Suprapubic skin (tissue), 4 donors: Measurements from ENCODE around the gene MYMK. TPM values are rescaled to one million over a fixed set of nuclear protein-coding genes. Genes with fewer than 3 reads are reported as not detected.

Source experiments
- DNase-seq, 2 donors: peaks; one replicate each; pipeline ENCODE4 v3.0.0-alpha.2; 2019; ENCODE audit warnings: low spot score in 2 of 2
- H3K27ac ChIP-seq: fragments of 200-600 bp; sonication (generic); one replicate; pipeline ENCODE4 v1.5.1; 2019
- H3K27me3 ChIP-seq: fragments of 200-600 bp; sonication (generic); one replicate; pipeline ENCODE4 v1.5.1; 2019
- H3K36me3 ChIP-seq: fragments of 200-600 bp; sonication (generic); one replicate; pipeline ENCODE4 v1.5.1; 2019
- H3K4me1 ChIP-seq: fragments of 200-600 bp; sonication (generic); one replicate; pipeline ENCODE4 v1.5.1; 2019
- H3K4me3 ChIP-seq: fragments of 200-600 bp; sonication (generic); one replicate; pipeline ENCODE4 v1.5.1; 2019; ENCODE audit warnings: mild to moderate bottlenecking
- H3K9me3 ChIP-seq: fragments of 200-600 bp; sonication (generic); one replicate; pipeline ENCODE4 v1.5.1; 2019
- CTCF ChIP-seq, 2 donors: fragments of 200-600 bp in 1 of 2; fragments of 450-650 bp in 1 of 2; sonication (generic) in 1 of 2; IDR thresholded peaks; one replicate each; pipeline ENCODE4 v1.5.1; 2016 to 2019; ENCODE audit warnings: antibody characterized with exemption in 2 of 2, mild to moderate bottlenecking in 1 of 2, moderate library complexity in 1 of 2
- EP300 ChIP-seq: sonication (generic); formaldehyde crosslinking; IDR thresholded peaks from one replicate; pipeline ENCODE4 v1.6.1; 2017; ENCODE audit warnings: antibody characterized with exemption
- POLR2A ChIP-seq, 2 donors: fragments of 450-650 bp; IDR thresholded peaks; one replicate each; pipeline ENCODE4 v1.6.1; 2017; ENCODE audit warnings: antibody characterized with exemption in 2 of 2, mild to moderate bottlenecking in 2 of 2, moderate library complexity in 2 of 2
- POLR2AphosphoS5 ChIP-seq, 3 donors: sonication (generic); formaldehyde crosslinking; IDR thresholded peaks; one replicate each; pipeline ENCODE4 v1.6.1; 2017; ENCODE audit warnings: antibody characterized with exemption in 3 of 3
- WGBS: methylation state at CpG from one replicate; pipeline ENCODE4 v1.1.5; 2018; 5-methylcytosine and 5-hydroxymethylcytosine counted together
- total RNA-seq, 4 donors: library from RNA; depleted of rRNA; stranded (reverse); fragments of >200 nt; gene quantifications; one replicate each; pipeline ENCODE4 v1.1.0, GENCODE V29; 2016

Gene MYMK
- total RNA-seq, result not detected

DNA sequence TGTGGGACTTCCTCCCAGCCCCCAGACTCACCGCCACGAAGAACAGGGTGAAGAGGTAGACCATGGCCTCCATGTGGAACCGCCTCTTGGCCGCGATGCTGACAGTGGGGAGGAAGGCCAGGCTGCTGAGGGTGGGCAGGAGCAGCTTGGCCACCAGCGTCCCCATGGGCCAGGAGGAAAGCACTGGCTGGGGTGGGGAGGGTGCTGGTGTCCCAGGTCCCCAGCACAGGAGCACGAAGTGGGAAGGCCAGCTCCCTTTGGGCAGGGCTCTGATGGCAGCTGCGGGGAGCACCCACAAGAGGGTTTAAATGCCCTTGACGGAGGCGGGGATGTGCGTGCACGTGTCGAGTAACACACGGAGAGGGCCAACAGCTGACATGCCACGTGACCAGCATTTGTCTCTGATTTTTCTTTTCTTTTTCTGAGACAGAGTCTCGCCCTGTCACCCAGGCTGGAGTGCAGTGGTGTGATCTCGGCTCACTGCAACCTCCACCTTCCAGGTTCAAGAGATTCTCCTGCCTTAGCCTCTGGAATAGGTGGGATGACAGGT, at the start of gene MYMK:
TSS of gene MYMK (minus strand) at position 281 of the 550 bp plus-strand sequence. CDS start at position 166, 115 bp downstream.
- peaks cover 24% of the 10 kb centered on the region for H3K4me1 ChIP-seq
- no peak for TF ChIP-seq POLR2A (IDR thresholded peaks at IDR 0.05)
- TF ChIP-seq CTCF (IDR thresholded peaks at IDR 0.05), result no peak
- no peak for TF ChIP-seq EP300
- WGBS, result 94% methylated on average over 17 of the region's 17 CpGs
- H3K4me3 ChIP-seq, result no peak within 1 kb of the TSS
- no peaks in the 10 kb centered on the region for H3K9me3 ChIP-seq
- H3K27me3 ChIP-seq, result peaks cover 37% of the 10 kb centered on the region
- H3K27ac ChIP-seq, result no peak within 1 kb of the TSS
- DNase-seq, result no peak
- no peaks in the 10 kb centered on the region for H3K36me3 ChIP-seq

DNA sequence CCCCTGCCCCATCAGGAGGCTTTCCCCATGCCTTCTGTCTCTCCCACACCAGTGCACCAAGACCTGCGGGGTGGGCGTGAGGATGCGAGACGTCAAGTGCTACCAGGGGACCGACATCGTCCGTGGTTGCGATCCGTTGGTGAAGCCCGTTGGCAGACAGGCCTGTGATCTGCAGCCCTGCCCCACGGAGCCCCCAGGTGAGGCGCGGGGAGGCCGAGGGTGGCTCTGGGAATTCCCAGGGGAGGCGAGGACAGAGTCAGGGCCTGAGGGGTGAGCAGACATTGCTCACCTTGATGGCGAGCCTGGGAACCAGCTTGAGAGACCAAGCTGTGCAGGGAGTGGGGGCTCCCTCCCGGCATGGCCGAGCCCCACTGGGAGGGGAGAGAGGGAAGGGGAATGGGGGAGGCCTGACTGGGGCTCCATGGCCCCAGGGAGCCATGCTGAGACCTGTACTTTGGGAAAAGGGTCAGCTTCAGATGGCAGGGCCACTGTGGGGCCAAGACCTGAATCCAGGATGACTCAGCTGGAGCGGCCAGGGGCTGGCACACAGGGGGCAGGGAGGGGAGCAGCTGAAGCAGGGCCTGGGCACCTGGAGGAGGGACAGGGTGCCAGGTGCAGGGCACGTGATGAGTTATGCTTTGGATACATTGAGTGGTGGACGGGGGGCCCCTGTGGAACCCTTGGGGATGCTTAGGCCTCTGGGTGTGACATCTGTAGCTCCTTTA, 49.2 kb upstream of the MYMK start:
- 77% methylated on average over 6 of the region's 21 CpGs for WGBS
- Histone ChIP-seq H3K36me3 (no peaks in the 10 kb centered on the region), H3K27me3 (peaks cover 57% of the 10 kb centered on the region), H3K4me3 (no peak overlapping the region), H3K27ac (no peak overlapping the region), H3K9me3 (no peaks in the 10 kb centered on the region), H3K4me1 (peaks cover 17% of the 10 kb centered on the region)
- DNase-seq, result no peak
- TF ChIP-seq POLR2A (IDR thresholded peaks at IDR 0.05), result no peak
- TF ChIP-seq CTCF (IDR thresholded peaks at IDR 0.05), result no peak
- TF ChIP-seq EP300, result no peak
- TF ChIP-seq POLR2AphosphoS5 (IDR thresholded peaks at IDR 0.05), result no peak

DNA sequence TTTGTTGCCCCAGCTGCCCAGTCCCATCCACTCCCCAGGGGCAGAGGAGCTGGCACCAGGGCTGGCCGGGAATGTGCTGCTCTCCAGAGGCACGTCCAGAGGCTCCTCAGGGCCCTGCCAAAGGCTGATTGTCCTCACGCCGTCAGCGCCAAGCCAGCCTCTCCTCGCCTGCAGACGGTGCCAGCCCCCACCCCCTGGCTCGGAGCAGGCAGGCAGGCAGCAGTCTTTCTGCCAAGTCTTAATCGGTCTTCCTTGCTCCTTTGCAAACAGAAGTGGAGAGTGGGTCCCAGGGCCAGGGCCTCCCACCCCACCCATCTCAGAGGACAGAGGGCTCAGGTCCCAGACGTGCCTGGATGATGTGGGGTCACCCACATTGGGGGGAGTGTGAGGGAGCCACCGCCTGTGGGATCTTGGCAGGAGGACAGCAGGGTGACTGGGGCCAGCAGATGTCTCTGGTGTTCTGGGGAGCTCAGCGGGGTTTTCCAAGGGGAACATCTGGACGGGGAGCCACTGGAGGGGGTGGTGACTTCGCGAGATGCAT, 48.1 kb upstream of the MYMK start:
- no peaks in the 10 kb centered on the region for H3K36me3 ChIP-seq
- DNase-seq, result no peak
- H3K4me1 ChIP-seq, result peaks cover 17% of the 10 kb centered on the region
- 18% methylated on average over 10 of the region's 15 CpGs for WGBS
- no peaks in the 10 kb centered on the region for H3K9me3 ChIP-seq
- no peak overlapping the region for H3K4me3 ChIP-seq
- H3K27me3 ChIP-seq, result peaks cover 50% of the 10 kb centered on the region
- TF ChIP-seq CTCF (IDR thresholded peaks at IDR 0.05), result no peak
- no peak for TF ChIP-seq POLR2A (IDR thresholded peaks at IDR 0.05)
- TF ChIP-seq POLR2AphosphoS5 (IDR thresholded peaks at IDR 0.05), result no peak
- TF ChIP-seq EP300, result no peak
- no peak overlapping the region for H3K27ac ChIP-seq

- Histone ChIP-seq H3K4me3 (no peak overlapping the region), H3K27ac (no peak overlapping the region), H3K36me3 (no peaks in the 10 kb centered on the region), H3K4me1 (peaks cover 16% of the 10 kb centered on the region), H3K27me3 (peaks cover 48% of the 10 kb centered on the region), H3K9me3 (no peaks in the 10 kb centered on the region)
- TF ChIP-seq CTCF (IDR thresholded peaks at IDR 0.05) (no peak), POLR2A (IDR thresholded peaks at IDR 0.05) (no peak)
- 65% methylated on average over 7 of the region's 20 CpGs for WGBS
- no peak for DNase-seq
Measured at GRCh38 chr9:133571896-133572595, 47.3 kb upstream of the MYMK start.

- no peak for TF ChIP-seq POLR2AphosphoS5 (IDR thresholded peaks at IDR 0.05)
- no peak for TF ChIP-seq EP300
- no peak for TF ChIP-seq POLR2A (IDR thresholded peaks at IDR 0.05)
- TF ChIP-seq CTCF (IDR thresholded peaks at IDR 0.05), result no peak
Measured at GRCh38 chr9:133571391-133571890, 46.7 kb upstream of the MYMK start.

More at GRCh38 chr9:133571391-133571890, 46.7 kb upstream of the MYMK start:
- Histone ChIP-seq H3K27me3 (peaks cover 43% of the 10 kb centered on the region), H3K4me3 (no peak overlapping the region), H3K4me1 (peaks cover 12% of the 10 kb centered on the region), H3K9me3 (no peaks in the 10 kb centered on the region), H3K27ac (no peak overlapping the region), H3K36me3 (no peaks in the 10 kb centered on the region)
- no peak for DNase-seq
- no CpG with 5 or more reads among the region's 9 CpGs for WGBS
